ENCODE measurements around the gene CAB39L.

DNA sequence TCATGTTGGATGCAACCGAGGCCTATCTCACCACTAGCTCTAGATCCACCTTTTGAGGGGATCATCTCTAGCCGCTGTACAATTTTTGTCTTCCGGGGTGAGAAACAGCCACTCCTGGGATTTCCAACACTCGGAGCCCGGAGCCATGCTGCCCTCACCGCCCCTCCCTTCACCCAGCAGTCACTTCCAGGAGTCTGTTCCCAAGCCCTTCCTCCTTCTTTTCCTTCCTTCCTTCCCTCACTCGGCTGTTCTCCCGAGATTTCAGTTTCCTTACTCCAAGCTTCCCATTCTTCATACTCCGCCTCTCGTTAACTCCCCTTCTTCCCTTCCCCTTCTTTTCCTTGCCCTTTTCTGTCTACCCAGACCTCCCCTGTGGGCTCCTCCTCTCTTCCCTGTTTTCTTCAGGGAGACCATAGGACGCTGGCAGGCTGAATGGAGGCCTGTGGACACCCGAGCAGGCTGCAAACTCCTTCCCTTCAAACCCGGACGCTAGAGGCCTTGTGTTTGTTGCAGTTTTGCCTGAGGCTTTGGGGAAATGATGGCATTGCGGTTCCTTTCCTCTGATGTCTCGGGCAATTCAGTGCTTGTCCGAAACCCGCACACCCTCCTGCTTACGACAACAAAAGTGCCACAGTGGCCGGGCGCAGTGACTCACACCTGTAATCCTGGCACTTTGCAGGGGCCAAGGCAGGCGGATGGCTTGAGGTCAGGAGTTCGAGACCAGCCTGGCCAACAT is 96.0 kb downstream of the CAB39L start:
- TF ChIP-seq, protein P1, sequence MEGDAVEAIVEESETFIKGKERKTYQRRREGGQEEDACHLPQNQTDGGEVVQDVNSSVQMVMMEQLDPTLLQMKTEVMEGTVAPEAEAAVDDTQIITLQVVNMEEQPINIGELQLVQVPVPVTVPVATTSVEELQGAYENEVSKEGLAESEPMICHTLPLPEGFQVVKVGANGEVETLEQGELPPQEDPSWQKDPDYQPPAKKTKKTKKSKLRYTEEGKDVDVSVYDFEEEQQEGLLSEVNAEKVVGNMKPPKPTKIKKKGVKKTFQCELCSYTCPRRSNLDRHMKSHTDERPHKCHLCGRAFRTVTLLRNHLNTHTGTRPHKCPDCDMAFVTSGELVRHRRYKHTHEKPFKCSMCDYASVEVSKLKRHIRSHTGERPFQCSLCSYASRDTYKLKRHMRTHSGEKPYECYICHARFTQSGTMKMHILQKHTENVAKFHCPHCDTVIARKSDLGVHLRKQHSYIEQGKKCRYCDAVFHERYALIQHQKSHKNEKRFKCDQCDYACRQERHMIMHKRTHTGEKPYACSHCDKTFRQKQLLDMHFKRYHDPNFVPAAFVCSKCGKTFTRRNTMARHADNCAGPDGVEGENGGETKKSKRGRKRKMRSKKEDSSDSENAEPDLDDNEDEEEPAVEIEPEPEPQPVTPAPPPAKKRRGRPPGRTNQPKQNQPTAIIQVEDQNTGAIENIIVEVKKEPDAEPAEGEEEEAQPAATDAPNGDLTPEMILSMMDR (IDR thresholded peaks at IDR 0.05) = no peak
- TF ChIP-seq POLR2A (IDR thresholded peaks at IDR 0.05) = no peak
